Posterior cingulate gyrus (tissue), 11 donors: ENCODE results near the gene GIMD1.

Experiments
- DNase-seq, 10 donors: peaks; one replicate each; pipeline versions ENCODE4 v3.0.0 to v3.0.0-alpha.2; 2020 to 2021; ENCODE audit warnings: mixed read lengths in 3 of 10
- intact Hi-C: fragments of 100-400 bp; cut with DNase I; formaldehyde crosslinking; loops from one replicate; pipeline ENCODE4 v1.15.1; 2023

The GIMD1 gene

GRCh38 chr4:106316773-106317409 is 51.7 kb downstream of the GIMD1 start:
- intact Hi-C loops = no loop called here
- DNase-seq = no peak

- intact Hi-C loops = no loop called here
- DNase-seq = peak; percentile 83 to 98 (median 89)
Measured at GRCh38 chr4:106315968-106316772, 52.4 kb downstream of the GIMD1 start, which contains the start of the genes AIMP1 and TBCK. AIMP1 (plus strand) TSS chr4:106316550; CDS start chr4:106325010, 8,460 bp downstream. TBCK (minus strand) TSS chr4:106316209; CDS start chr4:106308960, 7,249 bp downstream.

- intact Hi-C loops = no loop called here
- DNase-seq = no peak
Measured at GRCh38 chr4:106315476-106315967, 53.1 kb downstream of the GIMD1 start.

GRCh38 chr4:106314960-106315359 is 53.6 kb downstream of the GIMD1 start:
- intact Hi-C loops = no loop called here

GRCh38 chr4:106312997-106313522 is 55.5 kb downstream of the GIMD1 start:
- intact Hi-C loops = no loop called here
- DNase-seq = no peak

More at GRCh38 chr4:106314960-106315359, 53.6 kb downstream of the GIMD1 start:
- no peak for DNase-seq

- DNase-seq = no peak
- intact Hi-C loops = no loop called here
Measured at GRCh38 chr4:106312377-106312776, 56.2 kb downstream of the GIMD1 start.
